Keratinocyte (primary cell): ENCODE data around the gene NMD3.

ENCODE experiments used
- EZH2 ChIP-seq: IDR thresholded peaks from one replicate; pipeline ENCODE4 v1.6.1; 2012; ENCODE audit warnings: inconsistent platforms, mild to moderate bottlenecking, low read length, moderate library complexity
- TF ChIP-seq, protein P1 (sequence below), 3 experiments: IDR thresholded peaks in 1 of 3; conservative IDR thresholded peaks in 1 of 3; optimal IDR thresholded peaks in 1 of 3; 2 replicates in 2 of 3; 3 replicates in 1 of 3; pipeline versions ENCODE3 to v1.5.1; 2011; ENCODE audit warnings: low read length in 3 of 3, mild to moderate bottlenecking in 3 of 3, moderate library complexity in 2 of 3, control low read depth in 1 of 3, inconsistent platforms in 1 of 3; ENCODE audit not compliant: insufficient read depth in 2 of 3; ENCODE audit errors: extremely low read depth in 1 of 3

DNA sequence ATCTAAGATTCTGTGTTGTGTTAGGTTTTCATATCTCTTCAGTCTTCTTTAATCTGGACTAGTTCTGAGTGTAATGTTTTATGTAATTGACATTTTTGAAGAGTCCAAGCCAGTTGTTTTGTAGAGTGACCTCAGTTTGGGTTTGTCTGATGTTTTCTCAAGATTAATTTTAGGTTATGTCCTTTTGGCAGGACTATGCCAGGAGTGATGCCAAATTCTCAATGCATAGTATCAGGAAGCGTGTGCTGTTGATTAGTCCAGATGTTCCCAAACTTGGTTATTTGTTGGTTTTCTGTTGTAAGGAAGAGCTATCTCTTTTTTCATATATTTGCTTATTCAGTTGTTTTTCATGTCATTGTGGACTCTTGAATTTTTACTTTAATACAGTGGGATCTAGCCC is 32.6 kb downstream of the NMD3 start:
- TF ChIP-seq, protein P1, sequence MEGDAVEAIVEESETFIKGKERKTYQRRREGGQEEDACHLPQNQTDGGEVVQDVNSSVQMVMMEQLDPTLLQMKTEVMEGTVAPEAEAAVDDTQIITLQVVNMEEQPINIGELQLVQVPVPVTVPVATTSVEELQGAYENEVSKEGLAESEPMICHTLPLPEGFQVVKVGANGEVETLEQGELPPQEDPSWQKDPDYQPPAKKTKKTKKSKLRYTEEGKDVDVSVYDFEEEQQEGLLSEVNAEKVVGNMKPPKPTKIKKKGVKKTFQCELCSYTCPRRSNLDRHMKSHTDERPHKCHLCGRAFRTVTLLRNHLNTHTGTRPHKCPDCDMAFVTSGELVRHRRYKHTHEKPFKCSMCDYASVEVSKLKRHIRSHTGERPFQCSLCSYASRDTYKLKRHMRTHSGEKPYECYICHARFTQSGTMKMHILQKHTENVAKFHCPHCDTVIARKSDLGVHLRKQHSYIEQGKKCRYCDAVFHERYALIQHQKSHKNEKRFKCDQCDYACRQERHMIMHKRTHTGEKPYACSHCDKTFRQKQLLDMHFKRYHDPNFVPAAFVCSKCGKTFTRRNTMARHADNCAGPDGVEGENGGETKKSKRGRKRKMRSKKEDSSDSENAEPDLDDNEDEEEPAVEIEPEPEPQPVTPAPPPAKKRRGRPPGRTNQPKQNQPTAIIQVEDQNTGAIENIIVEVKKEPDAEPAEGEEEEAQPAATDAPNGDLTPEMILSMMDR (optimal IDR thresholded peaks at IDR 0.05 in 1 of 3, IDR thresholded peaks at IDR 0.05 in 1 of 3, conservative IDR thresholded peaks at IDR 0.05 in 1 of 3; ENCODE audit: extremely low read depth in 1 of 3, insufficient read depth in 2 of 3, low read length in 3 of 3) = no peak
- TF ChIP-seq EZH2 = no peak
